HG02610 (cell line): ENCODE data around the gene RASL10B.

ENCODE experiments used
- ATAC-seq: cut with Tn5 transposase; IDR thresholded peaks from one replicate; pipeline ENCODE4 v1.9.1; 2021; ENCODE audit warnings: mild to moderate bottlenecking, moderate library complexity; ENCODE audit not compliant: unreplicated experiment

Gene RASL10B

DNA sequence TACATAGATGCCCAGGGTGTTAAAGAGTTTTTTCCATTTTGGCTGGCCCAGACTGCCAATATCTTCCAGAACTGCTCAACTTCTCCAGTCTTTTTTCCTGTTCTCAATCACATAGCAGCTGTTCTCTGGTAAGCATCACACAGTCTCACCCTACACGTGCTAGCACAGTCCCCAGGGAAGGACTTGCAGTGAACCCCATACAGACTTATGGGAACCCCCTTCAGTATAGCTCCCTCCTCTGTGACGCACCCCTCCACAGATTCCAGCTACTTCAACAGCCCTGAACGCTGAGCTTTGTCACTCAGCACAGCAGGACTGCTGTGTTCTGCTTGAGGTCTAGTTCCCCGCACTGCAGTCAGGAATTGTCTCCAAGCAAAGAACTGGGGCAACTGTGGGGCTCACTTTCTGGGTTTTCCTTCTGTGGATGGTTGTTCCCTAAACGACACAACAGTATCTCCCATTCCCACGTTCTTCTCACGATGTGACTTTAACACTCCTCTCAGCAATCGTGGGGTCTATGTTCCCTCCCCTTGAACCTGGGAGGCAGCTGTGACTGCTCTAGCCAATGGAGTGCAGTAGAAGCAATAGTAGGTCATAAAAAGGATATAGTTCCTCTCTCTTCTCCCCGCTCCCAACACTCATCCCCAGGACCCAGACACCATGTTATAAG is 60.4 kb downstream of the RASL10B start:
- ATAC-seq: no peak
